Ascending aorta (tissue), 2 donors: ENCODE measurements around the gene LRP1B. TPM values are rescaled to one million over a fixed set of nuclear protein-coding genes. Genes with fewer than 3 reads are reported as not detected.

Source experiments
- DNase-seq, 2 donors: peaks; one replicate each; pipeline ENCODE4 v3.0.0-alpha.2; 2019; ENCODE audit warnings: low spot score in 2 of 2
- H3K27ac ChIP-seq, 2 donors: fragments of 200-600 bp; sonication (generic); one replicate each; pipeline ENCODE4 v1.5.1; 2016 to 2017; ENCODE audit warnings: mild to moderate bottlenecking in 1 of 2
- H3K27me3 ChIP-seq: fragments of 200-600 bp; sonication (generic); one replicate; pipeline ENCODE4 v1.5.1; 2017
- H3K36me3 ChIP-seq, 2 donors: fragments of 200-600 bp; sonication (generic); one replicate each; pipeline ENCODE4 v1.5.1; 2016
- H3K4me1 ChIP-seq, 2 donors: fragments of 200-600 bp; sonication (generic); one replicate each; pipeline ENCODE4 v1.5.1; 2016 to 2017; ENCODE audit warnings: mild to moderate bottlenecking in 1 of 2
- H3K4me3 ChIP-seq, 2 donors: fragments of 200-600 bp; sonication (generic); one replicate each; pipeline ENCODE4 v1.5.1; 2016 to 2017; ENCODE audit warnings: mild to moderate bottlenecking in 1 of 2
- H3K9me3 ChIP-seq, 2 donors: fragments of 200-600 bp; sonication (generic); one replicate each; pipeline ENCODE4 v1.5.1; 2016
- intact Hi-C: fragments of 100-400 bp; cut with DNase I; formaldehyde crosslinking; loops from one replicate; pipeline ENCODE4 v1.15.1; 2023
- total RNA-seq: library from RNA; depleted of rRNA; stranded (reverse); fragments of >200 nt; gene quantifications from one replicate; pipeline ENCODE4 v1.1.0, GENCODE V29; 2016
- TF ChIP-seq, protein P1 (sequence below), 3 experiments: fragments of 200-600 bp in 2 of 3; fragments of 450-650 bp in 1 of 3; sonication (generic) in 2 of 3; IDR thresholded peaks; one replicate each; pipeline ENCODE4 v1.5.1; 2016 to 2019; ENCODE audit warnings: antibody characterized with exemption in 3 of 3, mild to moderate bottlenecking in 1 of 3, moderate library complexity in 1 of 3

The LRP1B gene
- total RNA-seq, 1 donor from 2014 or later: not detected

GRCh38 chr2:140873915-140874531 lies 1256.8 kb downstream of the LRP1B start:
- no peaks in the 10 kb centered on the region for H3K36me3 ChIP-seq
- H3K4me3 ChIP-seq: no peak overlapping the region
- TF ChIP-seq, protein P1, sequence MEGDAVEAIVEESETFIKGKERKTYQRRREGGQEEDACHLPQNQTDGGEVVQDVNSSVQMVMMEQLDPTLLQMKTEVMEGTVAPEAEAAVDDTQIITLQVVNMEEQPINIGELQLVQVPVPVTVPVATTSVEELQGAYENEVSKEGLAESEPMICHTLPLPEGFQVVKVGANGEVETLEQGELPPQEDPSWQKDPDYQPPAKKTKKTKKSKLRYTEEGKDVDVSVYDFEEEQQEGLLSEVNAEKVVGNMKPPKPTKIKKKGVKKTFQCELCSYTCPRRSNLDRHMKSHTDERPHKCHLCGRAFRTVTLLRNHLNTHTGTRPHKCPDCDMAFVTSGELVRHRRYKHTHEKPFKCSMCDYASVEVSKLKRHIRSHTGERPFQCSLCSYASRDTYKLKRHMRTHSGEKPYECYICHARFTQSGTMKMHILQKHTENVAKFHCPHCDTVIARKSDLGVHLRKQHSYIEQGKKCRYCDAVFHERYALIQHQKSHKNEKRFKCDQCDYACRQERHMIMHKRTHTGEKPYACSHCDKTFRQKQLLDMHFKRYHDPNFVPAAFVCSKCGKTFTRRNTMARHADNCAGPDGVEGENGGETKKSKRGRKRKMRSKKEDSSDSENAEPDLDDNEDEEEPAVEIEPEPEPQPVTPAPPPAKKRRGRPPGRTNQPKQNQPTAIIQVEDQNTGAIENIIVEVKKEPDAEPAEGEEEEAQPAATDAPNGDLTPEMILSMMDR (IDR thresholded peaks at IDR 0.05): no peak
- no peaks in the 10 kb centered on the region for H3K9me3 ChIP-seq
- intact Hi-C loops: no loop called here
- DNase-seq: no peak
- no peaks in the 10 kb centered on the region for H3K4me1 ChIP-seq
- no peak overlapping the region for H3K27ac ChIP-seq
- H3K27me3 ChIP-seq: no peaks in the 10 kb centered on the region

DNA sequence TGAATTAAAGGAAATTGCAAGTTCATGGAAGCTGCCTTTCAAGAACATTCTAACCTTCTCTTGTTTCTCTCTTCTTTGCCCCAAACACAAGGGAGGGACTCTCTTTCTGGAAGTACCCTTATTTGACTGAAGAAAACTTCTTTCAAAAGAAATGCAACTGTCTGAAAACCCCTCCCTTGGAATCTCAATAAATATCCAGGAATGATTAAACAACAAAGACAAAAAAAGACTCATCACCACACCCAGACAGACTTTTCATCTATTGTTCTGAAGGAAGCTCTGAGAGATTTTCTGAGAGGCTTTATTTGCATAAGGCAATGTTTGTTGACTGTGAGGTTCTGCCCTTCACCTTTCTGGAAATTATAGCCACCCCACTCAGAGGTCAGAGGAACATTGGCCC lies 1260.9 kb downstream of the LRP1B start:
- intact Hi-C loops: no loop called here
- no peaks in the 10 kb centered on the region for H3K9me3 ChIP-seq
- no peaks in the 10 kb centered on the region for H3K27me3 ChIP-seq
- H3K27ac ChIP-seq: no peak overlapping the region
- no peak overlapping the region for H3K4me3 ChIP-seq
- no peaks in the 10 kb centered on the region for H3K36me3 ChIP-seq
- DNase-seq: no peak
- no peaks in the 10 kb centered on the region for H3K4me1 ChIP-seq
- TF ChIP-seq, protein P1 (IDR thresholded peaks at IDR 0.05): no peak

GRCh38 chr2:140869107-140869506 lies 1261.7 kb downstream of the LRP1B start:
- intact Hi-C loops: no loop called here
- no peaks in the 10 kb centered on the region for H3K27me3 ChIP-seq
- TF ChIP-seq, protein P1 (IDR thresholded peaks at IDR 0.05): no peak
- no peak overlapping the region for H3K4me3 ChIP-seq
- no peaks in the 10 kb centered on the region for H3K4me1 ChIP-seq
- no peak for DNase-seq
- H3K27ac ChIP-seq: no peak overlapping the region
- H3K36me3 ChIP-seq: no peaks in the 10 kb centered on the region
- H3K9me3 ChIP-seq: no peaks in the 10 kb centered on the region

DNA sequence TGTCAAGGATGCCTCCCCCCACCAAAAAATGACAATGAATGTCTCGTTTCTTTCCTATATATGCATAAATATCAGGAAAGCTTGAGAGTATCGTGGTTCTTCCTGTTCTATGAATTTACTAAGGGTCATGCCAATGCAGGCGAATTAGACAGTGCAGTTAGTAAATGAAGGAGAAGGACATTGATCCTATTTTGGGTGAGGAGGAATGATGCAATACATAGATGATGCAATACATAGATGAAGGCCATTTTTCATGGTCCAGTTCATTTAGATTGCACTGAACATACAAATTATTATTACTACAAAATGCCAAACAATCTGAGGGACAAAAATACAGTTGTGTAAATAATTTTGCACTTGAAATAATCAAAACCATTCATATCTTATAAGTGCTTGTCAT lies 1265.0 kb downstream of the LRP1B start:
- intact Hi-C loops: no loop called here
- Histone ChIP-seq H3K4me1 (no peaks in the 10 kb centered on the region), H3K9me3 (no peaks in the 10 kb centered on the region), H3K36me3 (no peaks in the 10 kb centered on the region), H3K27ac (no peak overlapping the region), H3K4me3 (no peak overlapping the region), H3K27me3 (no peaks in the 10 kb centered on the region)
- TF ChIP-seq, protein P1 (IDR thresholded peaks at IDR 0.05): no peak
- no peak for DNase-seq

DNA sequence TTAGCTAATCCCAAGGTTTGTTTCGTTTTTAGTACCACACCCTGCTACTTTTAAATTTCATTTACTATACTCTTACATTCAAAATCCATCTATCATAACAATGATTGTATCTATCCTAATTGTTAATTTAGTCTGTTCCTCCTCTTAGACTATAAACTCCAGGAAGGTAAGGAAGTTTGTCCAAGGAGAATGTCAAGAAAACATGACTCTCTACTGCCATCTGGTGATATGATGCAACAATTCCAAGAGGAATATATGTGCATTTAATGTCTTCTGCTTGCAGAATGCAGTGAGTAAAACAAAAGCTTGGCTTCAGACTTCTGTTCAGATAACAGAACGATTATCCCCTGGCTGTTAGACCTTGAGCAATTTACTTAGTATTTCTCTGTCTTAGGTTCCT lies 1267.1 kb downstream of the LRP1B start:
- Histone ChIP-seq H3K4me1 (no peaks in the 10 kb centered on the region), H3K9me3 (no peaks in the 10 kb centered on the region), H3K4me3 (no peak overlapping the region), H3K36me3 (no peaks in the 10 kb centered on the region), H3K27ac (no peak overlapping the region), H3K27me3 (no peaks in the 10 kb centered on the region)
- TF ChIP-seq, protein P1 (IDR thresholded peaks at IDR 0.05): peak in 1 of 3 experiments; percentile 34
- intact Hi-C loops: loop anchor here (5.0 kb wide), 2 partner anchors 776 to 1071 kb away; no protein-coding TSS in a partner anchor
- no peak for DNase-seq
